HG03378 (cell line): ENCODE data around the gene BCL2.

ENCODE experiments used
- ATAC-seq: cut with Tn5 transposase; IDR thresholded peaks from one replicate; pipeline ENCODE4 v1.9.1; 2021; ENCODE audit warnings: mild to moderate bottlenecking, moderate library complexity; ENCODE audit not compliant: unreplicated experiment

The BCL2 gene

GRCh38 chr18:63126134-63127069, 193.2 kb downstream of the BCL2 start:
- ATAC-seq: no peak

- no peak for ATAC-seq
Observed at GRCh38 chr18:63120620-63121019, 198.9 kb downstream of the BCL2 start.

DNA sequence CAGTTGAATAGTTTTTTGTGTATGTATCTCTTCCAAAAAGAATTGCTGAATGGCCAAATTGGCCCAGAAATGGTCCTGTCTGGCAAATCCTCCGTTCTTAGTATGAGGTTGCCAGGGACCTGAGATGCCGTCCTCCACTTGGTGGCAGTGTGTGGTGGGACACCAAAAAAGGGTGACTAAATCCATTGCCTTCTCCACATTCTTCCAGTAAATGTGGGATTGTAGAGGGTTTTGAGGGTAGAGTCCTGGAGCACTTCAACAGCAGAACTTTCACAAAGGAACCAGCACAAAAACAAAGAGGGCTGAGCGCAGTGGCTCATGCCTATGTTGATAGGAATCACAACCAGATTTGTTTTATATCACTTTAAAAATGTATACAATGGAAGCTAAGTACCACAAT, 199.9 kb downstream of the BCL2 start:
- no peak for ATAC-seq

- no peak for ATAC-seq
Observed at GRCh38 chr18:63113899-63114565, 205.5 kb downstream of the BCL2 start.

- no peak for ATAC-seq
Observed at GRCh38 chr18:63112706-63113105, 206.9 kb downstream of the BCL2 start.

DNA sequence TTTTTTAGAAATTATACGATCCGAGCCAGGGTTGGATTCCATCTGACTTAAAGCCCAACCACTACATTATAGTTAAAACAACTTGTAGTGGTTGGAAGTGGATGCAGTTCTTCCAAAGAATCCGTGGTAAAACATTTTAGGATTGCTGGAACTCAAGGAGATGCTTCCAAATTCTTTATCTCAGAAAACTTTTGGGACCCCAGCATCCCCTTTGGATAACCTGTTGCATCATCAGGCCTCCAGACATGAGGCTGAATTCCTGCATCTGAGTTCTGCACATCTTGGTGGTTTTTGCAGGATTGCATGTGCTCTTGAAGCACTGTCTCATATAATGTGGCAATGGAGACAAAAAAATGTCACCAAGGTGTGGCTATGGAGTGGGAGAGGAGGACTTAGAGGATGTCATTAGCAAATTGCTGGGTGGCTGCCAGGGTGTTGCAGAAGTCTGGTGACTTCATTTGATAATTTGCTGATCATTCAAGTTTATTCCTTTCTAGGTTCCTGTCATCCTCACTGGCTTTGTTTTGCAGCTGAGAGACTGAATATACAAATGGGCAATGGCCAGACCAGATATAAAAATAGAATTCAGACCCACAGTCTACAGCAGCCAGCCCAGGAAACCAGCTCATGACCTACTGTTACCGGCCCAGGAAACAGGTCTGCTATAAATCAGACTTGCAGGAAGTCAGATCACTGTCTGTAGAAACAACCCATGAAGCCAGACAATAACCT, 207.7 kb downstream of the BCL2 start:
- ATAC-seq: peak; percentile 58

- no peak for ATAC-seq
Observed at GRCh38 chr18:63109802-63110201, 209.8 kb downstream of the BCL2 start.

DNA sequence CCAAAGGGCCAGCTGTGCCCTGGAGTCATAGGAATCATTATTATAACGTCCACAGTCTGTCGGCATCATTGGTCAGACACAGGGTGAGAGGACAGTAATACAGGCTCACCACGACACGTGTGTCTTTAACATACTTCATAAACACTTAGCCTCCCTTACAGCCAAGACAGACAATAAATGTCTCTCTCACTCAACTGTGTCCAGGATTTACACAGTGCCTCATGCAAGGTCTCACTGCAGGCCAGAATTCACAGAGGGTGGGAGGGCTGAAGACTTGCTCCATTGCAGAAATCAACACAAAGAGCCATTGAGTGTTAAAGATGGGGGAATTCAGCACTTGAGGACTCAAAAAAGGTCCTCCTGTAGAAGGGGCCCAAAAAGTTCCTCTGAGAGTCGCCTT, 210.5 kb downstream of the BCL2 start:
- no peak for ATAC-seq

GRCh38 chr18:63107931-63108330, 211.6 kb downstream of the BCL2 start:
- ATAC-seq: no peak

GRCh38 chr18:63107171-63107845, 212.3 kb downstream of the BCL2 start:
- peak; percentile 52 for ATAC-seq

DNA sequence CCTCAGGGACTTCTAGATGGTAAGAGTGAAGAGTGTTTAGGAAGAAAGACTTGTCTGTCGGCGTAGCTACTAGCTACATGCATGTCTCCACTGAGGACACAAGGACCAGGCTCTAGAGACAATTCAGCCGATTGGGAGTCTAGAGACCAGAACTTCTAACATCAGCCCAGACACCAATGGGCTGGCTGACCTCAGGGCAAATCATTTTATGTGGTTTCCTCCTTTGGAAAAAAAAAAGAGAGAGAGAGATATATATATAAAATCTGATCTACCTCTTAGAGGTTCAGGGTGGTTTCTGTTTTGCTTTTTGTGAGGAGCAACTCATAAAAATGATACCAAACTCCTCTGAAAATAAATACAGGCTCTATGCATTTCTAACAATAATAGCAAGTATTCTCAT, 212.8 kb downstream of the BCL2 start:
- peak; percentile 35 for ATAC-seq

DNA sequence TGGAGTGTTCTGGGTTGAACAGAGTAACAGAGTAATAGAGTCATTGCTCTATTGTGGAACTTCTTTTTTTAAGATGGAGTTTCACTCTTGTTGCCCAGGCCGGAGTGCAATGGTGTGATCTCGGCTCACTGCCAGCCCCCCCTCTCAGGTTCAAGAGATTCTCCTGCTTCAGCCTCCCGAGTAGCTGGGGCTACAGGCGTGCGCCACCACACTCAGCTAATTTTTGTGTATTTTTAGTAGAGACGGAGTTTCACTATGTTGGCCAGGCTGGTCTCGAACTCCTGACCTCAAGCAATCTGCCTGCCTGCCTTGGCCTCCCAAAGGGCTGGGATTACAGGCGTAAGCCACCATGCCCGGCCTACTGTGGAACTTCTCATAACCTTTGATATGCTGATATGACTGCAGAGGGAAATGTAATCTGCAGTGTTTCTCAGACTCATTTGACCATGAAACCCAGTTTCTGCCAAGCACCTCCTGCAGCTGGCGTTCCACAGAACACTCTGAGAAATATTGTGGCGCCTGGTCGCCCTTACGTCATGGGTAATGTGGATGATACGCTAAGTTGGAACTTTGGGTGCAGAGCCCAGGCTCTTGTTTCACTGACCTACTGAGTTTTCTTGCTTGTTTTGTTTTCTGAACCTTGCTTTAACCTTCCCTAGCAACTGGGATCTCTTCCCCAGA, 213.8 kb downstream of the BCL2 start:
- ATAC-seq: peak; percentile 65

DNA sequence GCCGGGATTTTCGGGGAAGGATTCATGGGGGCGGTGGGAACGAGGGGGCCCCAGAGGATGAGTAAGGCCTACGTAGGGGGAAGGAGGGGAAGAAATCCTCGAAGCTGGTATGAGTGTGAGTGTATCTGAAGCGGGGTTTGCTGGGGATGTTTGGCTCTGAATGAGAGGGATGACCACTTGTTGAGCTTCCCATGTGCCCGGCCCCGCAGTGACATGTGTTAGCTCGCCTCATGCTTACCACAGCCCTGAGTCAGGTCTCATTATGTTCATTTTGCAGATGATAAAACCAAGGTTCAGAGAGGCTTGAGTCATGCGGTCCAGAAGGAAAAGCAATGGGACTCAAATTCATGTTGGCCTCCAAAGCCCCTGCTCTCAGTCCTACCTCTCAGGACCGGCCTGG, 214.7 kb downstream of the BCL2 start:
- no peak for ATAC-seq

DNA sequence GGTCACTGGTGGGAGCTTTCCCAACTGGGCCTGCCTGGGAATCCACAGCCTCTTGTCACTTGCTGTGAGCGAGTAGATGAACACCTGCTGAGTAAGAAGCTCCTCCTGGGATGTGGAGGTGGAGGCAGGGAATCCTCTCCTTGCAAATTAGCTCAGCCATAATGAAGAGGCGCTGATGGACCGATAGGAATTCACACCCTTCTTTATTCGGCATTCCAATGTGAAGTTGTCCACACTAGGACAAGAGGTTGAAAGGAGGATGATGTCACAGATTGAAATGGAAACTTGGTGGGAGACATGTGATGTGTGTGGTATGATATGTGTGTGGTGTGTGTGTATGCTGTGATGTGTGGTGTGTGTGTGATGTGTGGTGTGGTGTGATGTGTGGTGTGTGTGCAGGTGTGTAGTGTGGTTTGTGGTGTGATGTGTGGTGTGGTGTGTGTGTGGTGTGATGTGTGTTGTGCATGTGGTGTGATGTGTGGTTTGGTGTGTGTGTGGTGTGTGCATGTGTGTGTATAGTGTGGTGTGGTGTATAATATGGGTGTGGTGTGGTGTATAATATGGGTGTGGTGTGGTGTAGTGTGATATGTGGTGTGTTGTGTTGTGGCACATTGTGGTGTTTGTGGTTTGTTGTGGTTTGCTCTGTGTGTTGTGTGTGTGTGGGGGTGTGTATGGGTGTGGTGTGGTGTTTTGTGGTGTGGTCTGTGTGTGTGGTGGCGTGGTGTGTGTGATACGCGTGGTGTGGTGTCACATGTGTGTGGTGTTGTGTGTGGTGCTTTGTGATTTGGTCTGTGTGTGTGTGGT, 216.4 kb downstream of the BCL2 start:
- no peak for ATAC-seq

DNA sequence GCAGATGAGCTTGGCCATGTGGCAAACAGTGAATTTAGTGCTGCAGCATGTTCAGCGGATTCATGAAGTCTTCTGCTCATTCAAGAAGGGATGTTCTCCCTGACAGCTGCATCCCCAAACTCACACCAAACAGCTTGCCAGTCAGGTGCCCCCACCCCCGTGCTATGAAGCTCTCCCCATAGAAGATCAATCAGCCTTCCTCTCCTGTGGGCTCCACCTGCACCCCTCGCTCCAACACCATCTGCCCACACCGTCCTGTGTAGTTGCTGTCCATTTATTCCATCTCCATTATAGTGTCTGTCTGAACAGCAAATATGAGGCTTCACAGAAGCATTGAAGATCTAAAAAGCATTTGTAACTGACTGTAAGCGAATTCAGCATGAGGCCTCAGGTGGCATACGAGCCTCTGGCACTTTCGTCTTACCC, 218.9 kb downstream of the BCL2 start:
- ATAC-seq: no peak

DNA sequence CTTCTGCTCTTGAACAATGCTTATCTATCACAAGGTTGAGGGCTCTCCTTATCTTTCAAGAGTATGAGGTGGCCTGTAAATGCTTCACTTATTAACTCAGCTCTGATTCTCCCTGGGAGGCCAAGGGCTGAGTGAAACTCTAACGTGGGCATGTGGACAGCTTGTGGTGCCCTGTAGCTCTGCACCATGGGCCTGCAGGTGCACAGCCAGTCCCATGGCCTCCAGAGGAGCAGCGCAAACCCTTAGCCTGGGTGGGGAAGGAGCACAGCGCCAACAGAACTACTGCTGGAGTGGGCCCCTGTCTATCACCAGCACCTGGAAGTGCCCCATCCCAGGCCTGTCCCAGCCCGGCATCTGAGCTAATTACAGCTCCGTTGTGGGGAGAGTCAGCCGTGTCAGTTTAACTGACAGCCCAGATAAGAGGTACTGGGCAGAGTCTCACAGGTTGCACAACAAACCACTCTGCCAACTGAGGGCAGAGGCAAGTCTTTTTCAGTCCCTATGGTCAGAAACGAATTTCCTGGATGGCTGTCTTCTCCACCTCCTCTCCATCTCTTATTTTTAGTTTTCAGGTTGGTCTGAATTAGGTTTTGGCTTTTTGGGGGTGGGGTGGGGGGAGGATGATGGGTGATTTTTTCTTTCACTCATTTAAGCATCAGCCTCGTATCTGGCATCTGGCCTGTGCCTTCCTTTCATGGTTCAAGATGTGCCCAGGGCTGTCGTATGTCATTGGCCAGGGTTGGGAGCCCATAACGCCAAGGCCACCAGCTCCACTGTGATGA, 219.5 kb downstream of the BCL2 start:
- peak; percentile 78 for ATAC-seq

DNA sequence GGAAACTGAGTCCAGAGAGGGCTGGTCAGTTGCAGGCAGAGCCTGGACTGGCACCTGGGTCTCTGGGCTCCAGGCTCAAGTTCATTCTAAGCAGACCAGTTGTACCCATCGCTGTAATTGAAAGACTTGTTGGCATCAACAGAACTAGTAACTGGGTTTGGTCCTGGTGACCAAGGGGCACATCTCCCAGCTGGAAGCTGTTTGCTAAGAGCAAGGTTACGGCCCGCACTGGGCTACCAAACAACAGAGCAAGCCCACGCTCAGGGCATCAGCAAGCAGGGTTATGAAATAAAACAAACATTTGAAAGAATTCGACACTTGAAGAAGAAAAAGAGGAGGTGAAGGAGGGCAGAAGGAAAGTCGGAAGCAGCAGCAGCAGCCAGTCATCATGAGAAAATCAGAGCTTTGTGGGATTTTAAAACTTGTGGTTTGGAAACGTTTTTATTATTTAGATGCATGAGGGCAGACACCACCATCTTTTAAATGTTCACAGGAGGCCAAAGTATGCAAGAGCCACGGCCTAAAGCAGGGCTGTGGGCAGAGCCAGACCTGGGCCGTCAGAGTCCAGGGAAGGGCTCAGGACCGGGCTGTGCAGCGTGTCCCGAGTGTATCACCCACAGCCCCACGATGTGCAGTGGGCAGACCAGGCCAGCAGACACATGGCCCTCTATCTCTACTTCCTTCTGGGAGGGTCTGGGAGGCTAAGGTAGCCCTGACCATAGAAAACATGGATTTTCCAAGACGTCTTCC, 220.3 kb downstream of the BCL2 start:
- ATAC-seq: no peak
